ENCODE measurements around the gene ATP8A2.

ATP8A2 gene

DNA sequence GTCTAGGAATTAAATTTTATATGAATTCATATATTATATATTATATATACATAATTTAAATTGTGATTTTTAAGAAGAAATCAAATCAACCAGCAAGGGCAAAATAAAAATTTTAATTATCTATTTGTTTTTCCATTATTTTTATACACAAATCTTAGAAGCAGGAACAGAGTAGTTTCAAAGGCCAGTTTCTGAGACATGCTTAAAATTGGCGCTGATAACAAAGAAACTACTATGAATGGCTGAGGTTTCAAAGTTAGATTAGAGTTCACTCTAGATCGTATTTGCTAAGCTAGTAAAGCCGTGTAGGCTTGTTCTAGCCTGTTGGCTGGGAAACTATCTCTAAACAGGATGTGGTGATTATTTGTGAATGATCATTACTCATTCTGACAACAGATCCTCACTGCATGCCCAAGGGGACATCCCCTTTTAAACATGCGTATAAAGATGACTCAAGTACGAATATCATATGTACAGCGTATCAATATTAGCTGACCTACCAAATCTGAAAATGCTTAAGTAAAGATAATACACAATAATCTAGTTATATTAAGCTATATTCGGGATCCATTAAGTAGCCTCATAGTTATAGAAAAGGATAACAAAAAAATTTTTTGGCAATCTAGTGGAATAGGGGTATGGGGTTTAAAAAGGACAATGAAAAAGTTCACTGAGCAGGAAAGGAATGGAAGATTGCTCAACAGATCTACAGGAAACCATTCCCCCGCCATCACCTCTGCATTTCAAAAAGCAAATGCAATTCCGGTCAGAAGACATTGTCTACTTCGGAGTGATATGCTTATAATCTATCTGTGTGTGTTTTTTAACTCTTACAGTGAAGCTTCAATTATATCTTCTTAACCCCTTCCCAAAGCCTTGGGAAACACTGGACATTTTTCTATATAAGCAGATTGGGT lies 529.9 kb downstream of the ATP8A2 start:
- peak overlapping the region in 1 of 2 donors; percentile 4 for H3K4me3 Mint-ChIP-seq
- ATAC-seq (replicated peaks) (peak; percentile 97), DNase-seq (peak; percentile 24 to 42 (median 29))
- H3K36me3 Mint-ChIP-seq (ENCODE audit: insufficient read depth): no peaks in the 10 kb centered on the region
- no peak overlapping the region for H3K27ac Mint-ChIP-seq
- peaks cover 18 to 26% of the 10 kb centered on the region in 2 donors for H3K4me1 Mint-ChIP-seq (ENCODE audit: low read depth in 2 of 2)
- no peaks in the 10 kb centered on the region for H3K9me3 Mint-ChIP-seq
- peaks cover 15 to 18% of the 10 kb centered on the region in 2 donors for H3K27me3 Mint-ChIP-seq

DNA sequence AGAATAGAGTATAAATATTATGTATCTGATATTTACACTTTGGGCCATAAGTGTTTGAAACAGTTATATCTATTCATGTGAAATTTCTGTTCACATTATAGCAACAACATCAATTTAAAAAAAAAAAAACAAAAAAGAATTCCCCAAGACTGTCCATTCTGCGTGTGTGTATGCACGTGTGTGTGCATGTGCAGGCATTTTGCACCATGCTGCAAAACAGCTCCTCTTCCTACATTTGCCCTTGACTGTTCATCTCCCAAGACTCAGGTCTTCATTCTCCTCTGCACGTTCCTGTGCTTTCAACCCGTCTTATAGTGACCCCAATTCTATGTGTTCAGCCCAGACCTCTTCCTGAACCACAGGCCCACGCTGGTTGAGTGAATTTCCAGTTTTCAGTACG lies 530.7 kb downstream of the ATP8A2 start:
- H3K36me3 Mint-ChIP-seq (ENCODE audit: insufficient read depth): no peaks in the 10 kb centered on the region
- peaks cover 15 to 16% of the 10 kb centered on the region in 2 donors for H3K27me3 Mint-ChIP-seq
- ATAC-seq (replicated peaks) (no peak), DNase-seq (no peak)
- peaks cover 18 to 26% of the 10 kb centered on the region in 2 donors for H3K4me1 Mint-ChIP-seq (ENCODE audit: low read depth in 2 of 2)
- no peak overlapping the region for H3K4me3 Mint-ChIP-seq
- no peak overlapping the region for H3K27ac Mint-ChIP-seq
- H3K9me3 Mint-ChIP-seq: no peaks in the 10 kb centered on the region

DNA sequence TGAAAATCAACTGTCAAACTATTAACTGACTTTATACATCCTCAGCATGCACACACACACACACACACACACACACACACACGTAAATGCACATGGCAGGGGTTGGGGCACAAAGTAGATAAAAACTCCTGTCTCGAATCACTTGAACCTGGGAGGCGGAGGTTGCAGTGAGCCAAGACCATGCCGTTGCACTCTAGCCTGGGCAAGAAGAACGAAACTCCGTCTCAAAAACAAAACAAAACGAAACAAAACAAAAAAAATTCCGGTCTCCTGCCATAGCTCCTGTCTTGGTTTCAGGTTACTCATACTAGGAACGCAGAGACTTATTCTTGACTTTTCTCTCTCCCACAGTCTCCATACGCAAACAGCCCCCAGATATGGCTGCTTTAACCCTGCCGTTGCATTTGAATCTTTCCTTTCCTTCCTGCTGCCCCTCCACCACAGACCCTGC lies 531.1 kb downstream of the ATP8A2 start:
- peak in 1 of 3 experiments; percentile 15 for DNase-seq
- Mint-ChIP-seq H3K4me3 (no peak overlapping the region), H3K9me3 (no peaks in the 10 kb centered on the region), H3K27me3 (peaks cover 11 to 15% of the 10 kb centered on the region in 2 donors), H3K36me3 (ENCODE audit: insufficient read depth) (no peaks in the 10 kb centered on the region), H3K27ac (no peak overlapping the region), H3K4me1 (ENCODE audit: low read depth in 2 of 2) (peaks cover 18 to 26% of the 10 kb centered on the region in 2 donors)
- ATAC-seq (replicated peaks): no peak

DNA sequence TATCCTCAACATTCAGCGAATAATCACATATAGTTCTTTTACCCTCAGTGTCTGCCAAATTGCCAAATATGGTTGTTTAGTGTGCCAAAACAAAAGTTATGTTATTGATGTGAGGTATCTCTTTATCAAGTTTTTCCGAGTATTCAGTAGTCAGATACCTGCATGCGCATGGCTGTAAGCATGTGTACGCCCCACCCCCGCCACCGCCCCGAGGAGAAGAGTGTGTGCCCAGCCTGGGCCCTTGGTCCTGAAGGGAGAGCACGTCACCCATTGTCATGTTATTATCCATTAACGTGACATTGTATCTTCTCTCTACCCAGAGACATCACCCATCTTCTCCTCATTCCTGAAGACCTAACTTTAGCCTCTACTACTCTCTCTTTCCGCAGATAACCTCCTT lies 533.1 kb downstream of the ATP8A2 start:
- ATAC-seq (replicated peaks) (no peak), DNase-seq (no peak)
- Mint-ChIP-seq H3K4me1 (ENCODE audit: low read depth in 2 of 2) (peaks cover 12 to 18% of the 10 kb centered on the region in 2 donors), H3K27me3 (peaks cover 4 to 7% of the 10 kb centered on the region in 2 donors), H3K36me3 (ENCODE audit: insufficient read depth) (no peaks in the 10 kb centered on the region), H3K9me3 (no peaks in the 10 kb centered on the region), H3K4me3 (no peak overlapping the region), H3K27ac (no peak overlapping the region)

DNA sequence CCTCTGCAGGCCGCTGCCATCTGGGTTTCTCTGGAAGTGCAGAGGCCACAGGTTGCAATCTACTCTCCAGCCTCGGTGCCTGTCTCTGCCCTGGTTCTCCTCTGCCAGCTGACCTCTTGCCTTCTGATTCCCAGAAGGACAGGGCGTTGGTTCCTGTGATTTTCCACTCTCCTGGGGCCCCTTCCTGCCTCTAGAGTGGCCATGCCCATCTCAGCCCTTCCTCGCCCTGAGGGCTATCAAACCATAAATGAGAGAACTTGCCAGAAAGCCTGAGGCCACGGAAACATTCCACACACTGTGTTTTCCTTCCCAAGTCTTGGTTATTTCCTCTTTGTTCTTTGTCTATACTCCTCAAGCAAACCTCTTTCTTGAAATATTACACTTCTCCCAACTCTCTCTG lies 533.8 kb downstream of the ATP8A2 start:
- ATAC-seq (replicated peaks): no peak
- DNase-seq: no peak
- H3K9me3 Mint-ChIP-seq: no peaks in the 10 kb centered on the region
- H3K36me3 Mint-ChIP-seq (ENCODE audit: insufficient read depth): no peaks in the 10 kb centered on the region
- no peak overlapping the region for H3K27ac Mint-ChIP-seq
- peaks cover 8 to 11% of the 10 kb centered on the region in 2 donors for H3K4me1 Mint-ChIP-seq (ENCODE audit: low read depth in 2 of 2)
- no peak overlapping the region for H3K4me3 Mint-ChIP-seq
- no peaks in the 10 kb centered on the region for H3K27me3 Mint-ChIP-seq

DNA sequence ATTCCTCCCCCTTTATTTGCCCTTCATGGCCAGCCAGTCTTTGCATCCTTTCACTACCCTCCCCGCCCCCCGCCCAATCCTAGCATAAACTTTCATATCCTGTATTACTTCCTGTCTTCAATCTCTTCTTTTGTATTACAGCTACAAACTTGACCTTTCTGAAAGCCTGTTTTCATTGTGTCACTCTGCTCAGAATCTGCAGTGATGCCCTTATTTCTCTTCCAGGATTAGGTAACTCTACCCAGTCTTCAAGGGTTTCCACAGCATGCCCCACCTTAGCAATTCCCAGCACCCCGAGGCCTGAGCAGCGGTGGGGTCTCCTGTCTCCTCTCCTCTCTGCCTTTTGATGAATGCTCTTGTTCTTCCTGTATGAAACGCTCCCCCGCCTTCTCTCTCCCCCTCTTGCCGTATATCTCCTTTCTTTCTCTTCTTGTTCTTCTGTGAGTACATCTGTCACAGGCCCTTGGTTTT lies 534.5 kb downstream of the ATP8A2 start:
- DNase-seq: no peak
- Mint-ChIP-seq H3K4me3 (no peak overlapping the region), H3K36me3 (ENCODE audit: insufficient read depth) (no peaks in the 10 kb centered on the region)

DNA sequence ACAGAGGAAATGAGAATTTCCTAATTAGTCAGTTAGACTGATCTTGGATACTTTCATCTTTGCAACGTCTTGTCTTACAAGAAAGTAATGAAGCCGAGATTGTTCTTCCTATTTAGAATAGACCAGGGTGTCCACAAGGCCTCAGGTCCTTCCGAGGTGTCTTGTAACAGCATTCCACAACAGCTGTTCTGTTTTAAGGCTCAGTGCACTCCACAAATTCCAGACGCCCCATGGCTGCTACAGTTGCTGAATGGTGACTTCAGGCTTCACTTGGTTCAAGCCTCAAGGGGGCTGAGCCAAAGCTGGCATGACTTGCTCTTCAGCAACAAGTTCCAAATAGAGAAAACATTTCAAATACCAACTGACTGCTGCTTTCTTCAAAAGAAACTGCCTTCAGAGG lies 536.6 kb downstream of the ATP8A2 start:
- no peak for DNase-seq
- no peak overlapping the region for H3K4me3 Mint-ChIP-seq
- no peak for ATAC-seq (replicated peaks)
- H3K9me3 Mint-ChIP-seq: no peaks in the 10 kb centered on the region
- no peaks in the 10 kb centered on the region for H3K36me3 Mint-ChIP-seq (ENCODE audit: insufficient read depth)
- no peaks in the 10 kb centered on the region for H3K27me3 Mint-ChIP-seq
- H3K4me1 Mint-ChIP-seq (ENCODE audit: low read depth in 2 of 2): no peaks in the 10 kb centered on the region
- H3K27ac Mint-ChIP-seq: no peak overlapping the region

More for the DNA sequence above, 534.5 kb downstream of the ATP8A2 start:
- H3K9me3 Mint-ChIP-seq: no peaks in the 10 kb centered on the region
- no peak overlapping the region for H3K27ac Mint-ChIP-seq
- no peaks in the 10 kb centered on the region for H3K27me3 Mint-ChIP-seq
- peaks cover 3 to 5% of the 10 kb centered on the region in 2 donors for H3K4me1 Mint-ChIP-seq (ENCODE audit: low read depth in 2 of 2)
- ATAC-seq (replicated peaks): no peak

DNA sequence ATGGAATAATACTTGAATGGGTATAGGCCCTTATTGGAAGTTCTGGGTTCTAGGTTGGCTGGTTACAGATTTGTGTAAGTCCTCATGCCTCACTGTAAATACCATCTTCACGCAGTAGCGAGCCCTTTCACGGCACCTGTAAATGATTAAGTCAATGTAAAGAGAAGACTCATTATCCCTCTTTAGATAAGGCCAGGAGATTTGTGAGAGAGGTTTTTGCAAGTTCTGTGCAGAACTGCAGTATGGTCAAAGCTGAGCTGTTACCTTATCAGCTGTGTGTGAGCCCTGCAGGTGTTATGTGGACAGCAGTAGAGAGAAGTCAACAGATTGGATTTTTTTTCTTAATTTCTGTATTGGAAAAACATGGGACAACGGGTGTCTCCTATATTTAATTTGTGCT lies 538.5 kb downstream of the ATP8A2 start:
- peaks cover 6 to 11% of the 10 kb centered on the region in 2 donors for H3K27me3 Mint-ChIP-seq
- no peaks in the 10 kb centered on the region for H3K9me3 Mint-ChIP-seq
- no peak for ATAC-seq (replicated peaks)
- H3K4me3 Mint-ChIP-seq: no peak overlapping the region
- no peak for DNase-seq
- no peaks in the 10 kb centered on the region for H3K4me1 Mint-ChIP-seq (ENCODE audit: low read depth in 2 of 2)
- no peaks in the 10 kb centered on the region for H3K36me3 Mint-ChIP-seq (ENCODE audit: insufficient read depth)
- no peak overlapping the region for H3K27ac Mint-ChIP-seq

DNA sequence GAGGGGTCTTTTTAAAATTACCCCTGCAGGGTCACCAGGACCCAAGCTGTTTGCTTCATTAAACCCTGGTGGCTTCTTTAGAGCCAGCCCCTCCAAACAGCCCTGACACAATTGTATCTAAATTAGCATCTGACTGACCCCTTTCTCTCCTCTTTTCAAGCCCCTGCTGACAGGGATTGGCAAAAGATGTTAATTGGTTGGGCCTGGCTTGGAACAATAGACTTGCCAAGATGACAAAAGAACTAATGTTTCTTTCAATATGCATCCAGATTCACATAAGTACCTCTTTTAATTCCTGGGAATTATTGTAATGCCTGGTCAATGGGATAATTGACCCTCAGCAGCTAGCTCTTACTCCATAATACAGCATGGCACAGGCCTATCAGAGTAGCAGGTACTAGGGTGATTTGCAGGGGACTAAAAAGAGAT lies 539.2 kb downstream of the ATP8A2 start:
- no peaks in the 10 kb centered on the region for H3K9me3 Mint-ChIP-seq
- H3K4me1 Mint-ChIP-seq (ENCODE audit: low read depth in 2 of 2): no peaks in the 10 kb centered on the region
- H3K27me3 Mint-ChIP-seq: peaks cover 6 to 11% of the 10 kb centered on the region in 2 donors
- ATAC-seq (replicated peaks) (no peak), DNase-seq (no peak)
- no peak overlapping the region for H3K27ac Mint-ChIP-seq
- H3K4me3 Mint-ChIP-seq: no peak overlapping the region
- no peaks in the 10 kb centered on the region for H3K36me3 Mint-ChIP-seq (ENCODE audit: insufficient read depth)

DNA sequence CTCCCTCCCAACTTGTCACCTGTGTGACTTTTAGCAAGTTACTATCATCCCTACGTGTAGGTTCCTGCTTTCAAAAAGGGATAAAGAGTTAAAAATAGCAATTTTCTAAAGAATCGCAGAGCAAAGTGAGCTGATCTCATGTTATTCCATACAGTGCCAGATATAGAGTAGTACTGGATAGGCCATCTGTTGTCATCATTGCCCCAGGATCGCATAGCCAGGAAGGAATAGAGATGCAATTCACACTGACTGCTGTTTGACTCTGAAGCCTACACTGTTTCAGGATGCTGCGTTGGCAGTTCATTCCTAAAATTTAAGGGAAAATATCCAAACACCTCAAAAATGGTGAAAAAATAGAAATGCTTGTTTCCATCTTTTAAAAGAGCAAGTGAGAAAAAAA lies 541.2 kb downstream of the ATP8A2 start:
- no peaks in the 10 kb centered on the region for H3K36me3 Mint-ChIP-seq (ENCODE audit: insufficient read depth)
- ATAC-seq (replicated peaks) (no peak), DNase-seq (no peak)
- no peaks in the 10 kb centered on the region for H3K9me3 Mint-ChIP-seq
- peaks cover 6 to 20% of the 10 kb centered on the region in 2 donors for H3K27me3 Mint-ChIP-seq
- H3K4me1 Mint-ChIP-seq (ENCODE audit: low read depth in 2 of 2): no peaks in the 10 kb centered on the region
- H3K4me3 Mint-ChIP-seq: no peak overlapping the region
- H3K27ac Mint-ChIP-seq: no peak overlapping the region

DNA sequence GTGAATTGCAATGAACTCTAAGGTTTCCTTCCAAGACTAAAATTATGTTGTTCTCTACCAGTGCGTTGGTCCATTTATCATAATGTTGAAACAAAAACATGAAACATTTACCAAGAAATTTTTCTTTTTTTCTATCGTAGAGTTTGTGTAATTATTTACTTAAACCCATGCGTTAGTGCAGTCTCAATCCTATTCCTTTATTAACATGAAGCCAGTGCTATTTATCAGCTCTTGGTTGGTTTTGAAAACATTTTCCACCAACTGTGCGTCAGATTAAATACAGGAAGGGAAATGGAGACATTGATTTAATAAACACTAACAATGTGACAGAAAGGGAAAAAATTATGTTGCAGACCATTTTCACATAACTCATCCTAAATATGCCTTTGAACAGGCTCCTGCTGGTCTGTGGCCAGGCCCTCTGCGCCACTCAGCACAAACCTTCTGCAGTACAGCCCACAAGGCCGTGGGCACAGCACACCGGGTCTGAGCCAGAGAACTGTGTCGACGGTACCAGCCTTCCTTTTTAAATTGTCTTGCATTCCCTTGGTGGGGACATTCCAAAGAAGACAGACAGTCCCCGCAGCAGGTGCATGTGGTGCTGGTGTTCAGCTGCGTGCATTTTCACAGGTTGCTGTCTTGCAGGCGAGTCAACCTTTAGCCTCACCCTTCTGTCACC lies 544.2 kb downstream of the ATP8A2 start:
- ATAC-seq (replicated peaks): no peak

DNA sequence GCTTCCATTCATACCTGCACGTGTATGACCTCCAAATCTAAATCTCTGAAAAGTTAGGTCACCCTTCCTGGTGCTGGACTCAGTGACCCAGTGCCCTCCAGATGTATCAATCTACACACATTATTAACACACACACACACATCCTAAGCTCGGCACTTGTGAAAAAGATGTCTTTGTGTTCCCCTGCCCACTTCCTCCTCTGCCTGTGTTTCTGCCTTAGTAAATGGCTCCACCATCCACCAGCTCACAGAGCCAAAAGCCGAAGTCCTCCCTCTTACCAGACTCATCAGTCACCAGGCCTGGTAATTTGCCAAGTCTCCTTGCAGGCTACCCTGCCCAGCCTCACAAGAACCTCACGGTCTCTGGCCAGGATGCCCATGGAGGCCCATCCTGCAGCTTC lies 548.5 kb downstream of the ATP8A2 start:
- Mint-ChIP-seq H3K4me3 (no peak overlapping the region), H3K27ac (no peak overlapping the region), H3K4me1 (ENCODE audit: low read depth in 2 of 2) (peaks cover 0 to 2% of the 10 kb centered on the region in 2 donors), H3K36me3 (ENCODE audit: insufficient read depth) (no peaks in the 10 kb centered on the region), H3K9me3 (peaks cover 0 to 5% of the 10 kb centered on the region in 2 donors), H3K27me3 (peaks cover 9 to 10% of the 10 kb centered on the region in 2 donors)
- ATAC-seq (replicated peaks): no peak
- no peak for DNase-seq

More for the DNA sequence above, 544.2 kb downstream of the ATP8A2 start:
- H3K9me3 Mint-ChIP-seq: no peaks in the 10 kb centered on the region
- no peak overlapping the region for H3K27ac Mint-ChIP-seq
- peaks cover 16 to 20% of the 10 kb centered on the region in 2 donors for H3K27me3 Mint-ChIP-seq
- no peak for DNase-seq
- no peak overlapping the region for H3K4me3 Mint-ChIP-seq
- H3K4me1 Mint-ChIP-seq (ENCODE audit: low read depth in 2 of 2): peaks cover 0 to 2% of the 10 kb centered on the region in 2 donors
- H3K36me3 Mint-ChIP-seq (ENCODE audit: insufficient read depth): no peaks in the 10 kb centered on the region

DNA sequence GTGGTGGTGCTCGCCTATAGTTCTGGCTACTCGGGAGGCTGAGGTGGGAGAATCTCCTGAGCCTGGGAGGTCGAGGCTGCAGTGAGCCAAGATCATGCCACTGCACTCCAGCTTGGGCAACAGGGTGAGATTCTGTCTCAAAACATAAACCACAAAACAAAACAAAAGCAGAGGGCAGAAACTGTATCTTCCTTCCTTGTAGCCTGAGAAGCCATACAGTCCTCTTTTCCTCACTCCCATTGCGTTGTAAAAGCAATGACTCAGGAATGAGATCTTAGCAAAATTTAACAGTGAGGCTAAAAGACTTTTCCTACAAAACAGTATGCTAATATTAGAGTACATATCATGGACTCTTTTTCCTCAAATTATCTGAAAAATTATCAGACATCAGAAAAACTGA lies 549.2 kb downstream of the ATP8A2 start:
- Mint-ChIP-seq H3K9me3 (peaks cover 0 to 5% of the 10 kb centered on the region in 2 donors), H3K4me1 (ENCODE audit: low read depth in 2 of 2) (peaks cover 0 to 2% of the 10 kb centered on the region in 2 donors), H3K4me3 (no peak overlapping the region), H3K27ac (no peak overlapping the region), H3K36me3 (ENCODE audit: insufficient read depth) (no peaks in the 10 kb centered on the region), H3K27me3 (peaks cover 9 to 10% of the 10 kb centered on the region in 2 donors)
- no peak for DNase-seq
- ATAC-seq (replicated peaks): no peak

Data from effector memory CD8-positive, alpha-beta T cell (primary cell).